OCI-LY1 (cell line): ENCODE data around the gene SOX18.

ENCODE experiments used
- EZH2 ChIP-seq: fragments of 200-600 bp; sonication (generic), shearing (Covaris generic); IDR thresholded peaks from 2 replicates; pipeline ENCODE4 v1.8.0; 2017; ENCODE audit warnings: borderline replicate concordance, mixed run types, mild to moderate bottlenecking, antibody characterized with exemption, low read length, moderate library complexity, mixed read lengths
- TF ChIP-seq, protein P1 (sequence below): fragments of 200-600 bp; sonication (generic), shearing (Covaris generic); IDR thresholded peaks from 2 replicates; pipeline ENCODE4 v1.5.1; 2017; ENCODE audit warnings: mild to moderate bottlenecking, antibody characterized with exemption, low read length, moderate library complexity, mixed read lengths

GRCh38 chr20:64047968-64048401 lies 1.5 kb downstream of the SOX18 start:
- TF ChIP-seq, protein P1, sequence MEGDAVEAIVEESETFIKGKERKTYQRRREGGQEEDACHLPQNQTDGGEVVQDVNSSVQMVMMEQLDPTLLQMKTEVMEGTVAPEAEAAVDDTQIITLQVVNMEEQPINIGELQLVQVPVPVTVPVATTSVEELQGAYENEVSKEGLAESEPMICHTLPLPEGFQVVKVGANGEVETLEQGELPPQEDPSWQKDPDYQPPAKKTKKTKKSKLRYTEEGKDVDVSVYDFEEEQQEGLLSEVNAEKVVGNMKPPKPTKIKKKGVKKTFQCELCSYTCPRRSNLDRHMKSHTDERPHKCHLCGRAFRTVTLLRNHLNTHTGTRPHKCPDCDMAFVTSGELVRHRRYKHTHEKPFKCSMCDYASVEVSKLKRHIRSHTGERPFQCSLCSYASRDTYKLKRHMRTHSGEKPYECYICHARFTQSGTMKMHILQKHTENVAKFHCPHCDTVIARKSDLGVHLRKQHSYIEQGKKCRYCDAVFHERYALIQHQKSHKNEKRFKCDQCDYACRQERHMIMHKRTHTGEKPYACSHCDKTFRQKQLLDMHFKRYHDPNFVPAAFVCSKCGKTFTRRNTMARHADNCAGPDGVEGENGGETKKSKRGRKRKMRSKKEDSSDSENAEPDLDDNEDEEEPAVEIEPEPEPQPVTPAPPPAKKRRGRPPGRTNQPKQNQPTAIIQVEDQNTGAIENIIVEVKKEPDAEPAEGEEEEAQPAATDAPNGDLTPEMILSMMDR = no peak
- TF ChIP-seq EZH2 = no peak
